ENCODE results near the gene CWH43. TPM values are rescaled to one million over a fixed set of nuclear protein-coding genes. Genes with fewer than 3 reads are reported as not detected.
"Not testable (repeated sequence)": the region's sequence is repeated elsewhere in the genome, so short reads cannot be mapped to it uniquely, and the experiment has no call there.

CWH43 gene
- total RNA-seq, 8 experiments from 2014 or later = 0.62 TPM; not detected in 7

GRCh38 chr4:49104231-49104930 is 118.3 kb downstream of the CWH43 start:
- H3K27ac ChIP-seq; in situ Hi-C loops (cut with MboI; ENCODE audit: low pct_unique_long_range_greater_than_20kb in 2 of 9, low sequenced_read_pairs in 9 of 9, unreplicated experiment in 9 of 9); H3K4me1 ChIP-seq (replicated peaks in 1 of 2); H3K4me3 ChIP-seq: not testable (repeated sequence)
- ATAC-seq (replicated peaks in 6 of 8) = peak in 1 of 8 experiments; percentile 16
- WGBS, 10 experiments = 14 to 53% (median 39%) methylated on average over 12 to 17 of the region's 17 CpGs

GRCh38 chr4:49105248-49105904 is 119.3 kb downstream of the CWH43 start:
- in situ Hi-C loops (cut with MboI; ENCODE audit: low pct_unique_long_range_greater_than_20kb in 2 of 9, low sequenced_read_pairs in 9 of 9, unreplicated experiment in 9 of 9); H3K4me3 ChIP-seq; H3K27ac ChIP-seq; ATAC-seq (replicated peaks in 6 of 8); H3K4me1 ChIP-seq (replicated peaks in 1 of 2): not testable (repeated sequence)
- WGBS, 10 experiments = 15 to 61% (median 41%) methylated on average over 11 of the region's 11 CpGs

DNA sequence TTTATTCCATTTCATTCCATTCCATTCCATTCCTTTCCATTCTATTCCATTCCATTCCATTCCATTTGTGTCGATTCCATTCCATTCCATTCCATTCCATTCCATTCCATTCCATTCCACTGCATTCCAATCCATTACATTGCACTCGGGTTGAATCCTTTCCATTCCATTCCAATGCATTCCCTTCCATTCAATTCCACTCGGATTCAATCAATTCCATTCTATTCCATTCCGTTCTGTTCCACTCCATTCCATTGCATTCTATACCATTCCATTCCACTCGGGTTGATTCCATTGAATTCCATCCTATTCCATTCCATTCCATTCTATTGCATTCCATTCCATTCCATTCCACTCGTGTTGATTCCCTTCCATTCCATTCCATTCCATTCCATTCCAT is 121.2 kb downstream of the CWH43 start:
- in situ Hi-C loops (cut with MboI; ENCODE audit: low pct_unique_long_range_greater_than_20kb in 2 of 9, low sequenced_read_pairs in 9 of 9, unreplicated experiment in 9 of 9); H3K27ac ChIP-seq; ATAC-seq (replicated peaks in 6 of 8); H3K4me1 ChIP-seq (replicated peaks in 1 of 2); H3K4me3 ChIP-seq: not testable (repeated sequence)
- 4 to 42% (median 20%) methylated on average over 6 of the region's 6 CpGs for WGBS, 10 experiments

DNA sequence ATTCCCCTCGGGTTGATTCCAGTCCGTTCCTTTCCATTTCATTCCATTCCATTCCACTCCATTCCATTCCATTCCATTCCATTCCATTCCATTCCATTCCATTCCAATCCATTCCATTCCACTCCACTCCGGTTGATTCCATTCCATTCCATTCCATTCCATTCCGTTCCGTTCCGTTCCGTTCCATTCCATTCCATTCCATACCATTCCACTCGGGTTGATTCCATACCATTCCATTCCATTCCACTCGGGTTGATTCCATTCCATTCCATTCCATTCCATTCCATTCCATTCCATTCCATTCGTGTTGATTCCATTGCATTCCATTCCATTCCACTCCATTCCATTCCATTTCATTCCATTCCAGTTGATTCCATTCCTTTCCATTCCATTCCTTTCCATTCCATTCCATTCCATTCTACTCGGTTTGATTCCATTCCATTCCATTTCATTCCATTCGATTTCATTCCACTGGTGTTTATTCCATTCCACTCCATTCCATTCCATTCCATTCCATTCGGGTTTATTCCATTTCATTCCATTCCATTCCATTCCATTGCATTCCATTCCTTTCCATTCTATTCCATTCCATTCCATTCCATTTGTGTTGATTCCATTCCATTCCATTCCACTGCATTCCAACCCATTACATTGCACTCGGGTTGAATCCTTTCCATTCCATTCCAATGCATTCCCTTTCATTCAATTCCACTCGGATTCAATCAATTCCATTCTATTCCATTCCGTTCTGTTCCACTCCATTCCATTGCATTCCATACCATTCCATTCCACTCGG is 122.3 kb downstream of the CWH43 start:
- in situ Hi-C loops (cut with MboI; ENCODE audit: low pct_unique_long_range_greater_than_20kb in 2 of 9, low sequenced_read_pairs in 9 of 9, unreplicated experiment in 9 of 9); H3K4me3 ChIP-seq; H3K4me1 ChIP-seq (replicated peaks in 1 of 2); H3K27ac ChIP-seq: not testable (repeated sequence)
- 7 to 40% (median 23%) methylated on average over 16 to 17 of the region's 17 CpGs for WGBS, 10 experiments
- peak; percentile 45 to 66 (median 60) for ATAC-seq (replicated peaks in 6 of 8)

DNA sequence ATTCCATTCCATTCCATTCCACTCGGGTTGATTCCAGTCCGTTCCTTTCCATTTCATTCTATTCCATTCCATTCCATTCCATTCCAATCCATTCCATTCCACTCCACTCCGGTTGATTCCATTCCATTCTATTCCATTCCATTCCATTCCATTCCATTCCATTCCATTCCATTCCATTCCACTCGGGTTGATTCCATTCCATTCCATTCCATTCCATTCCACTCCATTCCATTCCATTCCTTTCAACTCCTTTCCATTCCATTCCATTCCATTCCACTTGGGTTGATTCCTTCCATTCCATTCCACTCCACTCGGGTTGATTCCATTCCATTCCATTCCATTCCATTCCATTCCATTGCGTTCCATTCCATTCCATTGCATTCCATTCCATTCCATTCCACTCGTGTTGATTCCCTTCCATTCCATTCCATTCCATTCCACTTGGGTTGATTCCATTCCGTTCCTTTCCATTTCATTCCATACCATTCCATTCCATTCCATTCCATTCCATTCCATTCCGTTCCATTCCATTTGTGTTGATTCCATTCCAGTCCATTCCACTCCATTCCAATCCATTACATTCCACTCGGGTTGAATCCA is 123.6 kb downstream of the CWH43 start:
- H3K4me3 ChIP-seq; in situ Hi-C loops (cut with MboI; ENCODE audit: low pct_unique_long_range_greater_than_20kb in 2 of 9, low sequenced_read_pairs in 9 of 9, unreplicated experiment in 9 of 9); H3K27ac ChIP-seq; H3K4me1 ChIP-seq (replicated peaks in 1 of 2): not testable (repeated sequence)
- peak in 7 of 8 experiments; percentile 22 to 52 (median 38) for ATAC-seq (replicated peaks in 6 of 8)
- WGBS, 10 experiments = 5 to 43% (median 21%) methylated on average over 7 to 10 of the region's 10 CpGs

GRCh38 chr4:49110579-49110978 is 124.5 kb downstream of the CWH43 start:
- 5 to 69% (median 24%) methylated on average over 3 to 5 of the region's 5 CpGs for WGBS, 10 experiments
- in situ Hi-C loops (cut with MboI; ENCODE audit: low pct_unique_long_range_greater_than_20kb in 2 of 9, low sequenced_read_pairs in 9 of 9, unreplicated experiment in 9 of 9) = not testable (repeated sequence)

More at GRCh38 chr4:49110579-49110978, 124.5 kb downstream of the CWH43 start:
- H3K4me1 ChIP-seq (replicated peaks in 1 of 2); H3K27ac ChIP-seq; H3K4me3 ChIP-seq: not testable (repeated sequence)
- ATAC-seq (replicated peaks in 6 of 8) = peak in 6 of 8 experiments; percentile 32 to 58 (median 44)

Other genes with a start within 250 kb of the CWH43 start
- gene FRYL, start 206.0 kb upstream of the CWH43 start, total RNA-seq = 10 to 100 TPM; 26.0 to 91.8 (median 37.9) TPM
- gene OCIAD1, start 155.2 kb upstream of the CWH43 start, total RNA-seq = 100 to 1,000 TPM; 148 to 229 (median 187) TPM
- gene OCIAD2, start 79.5 kb upstream of the CWH43 start, total RNA-seq = 10 to 100 TPM in 4 of 8 experiments, 1 to 10 TPM in 4; 3.8 to 43.0 (median 13.0) TPM

All from motor neuron (in vitro differentiated cells).